ENCODE results near the gene PAQR5.

PAQR5 gene

GRCh38 chr15:69303337-69304181, 4.8 kb downstream of the PAQR5 start:
- peaks cover 70% of the 10 kb centered on the region for H3K27me3 Mint-ChIP-seq (ENCODE audit: low read depth)

GRCh38 chr15:69304182-69304545, 5.5 kb downstream of the PAQR5 start:
- H3K9me3 Mint-ChIP-seq, result peaks cover 3% of the 10 kb centered on the region

More at GRCh38 chr15:69303337-69304181, 4.8 kb downstream of the PAQR5 start:
- Mint-ChIP-seq H3K4me1 (peaks cover 11% of the 10 kb centered on the region), H3K36me3 (ENCODE audit: low read depth) (peaks cover 7% of the 10 kb centered on the region), H3K4me3 (no peak overlapping the region), H3K27ac (peak overlapping the region in 1 of 3 experiments; percentile 91), H3K9me3 (peaks cover 3% of the 10 kb centered on the region)
- TF ChIP-seq CTCF (IDR thresholded peaks at IDR 0.05; ENCODE audit: unreplicated experiment in 3 of 3), result peak in 1 of 3 experiments; percentile 15

GRCh38 chr15:69305204-69305931, 6.7 kb downstream of the PAQR5 start:
- H3K4me3 Mint-ChIP-seq, result no peak overlapping the region
- no peak for TF ChIP-seq CTCF (IDR thresholded peaks at IDR 0.05; ENCODE audit: unreplicated experiment in 3 of 3)
- peaks cover 7% of the 10 kb centered on the region for H3K36me3 Mint-ChIP-seq (ENCODE audit: low read depth)
- peaks cover 55% of the 10 kb centered on the region for H3K27me3 Mint-ChIP-seq (ENCODE audit: low read depth)
- H3K9me3 Mint-ChIP-seq, result peaks cover 3% of the 10 kb centered on the region
- peaks cover 11% of the 10 kb centered on the region for H3K4me1 Mint-ChIP-seq
- H3K27ac Mint-ChIP-seq, result peak overlapping the region; percentile 35 to 91 (median 46)

More at GRCh38 chr15:69304182-69304545, 5.5 kb downstream of the PAQR5 start:
- peaks cover 7% of the 10 kb centered on the region for H3K36me3 Mint-ChIP-seq (ENCODE audit: low read depth)
- H3K4me3 Mint-ChIP-seq, result no peak overlapping the region
- peaks cover 11% of the 10 kb centered on the region for H3K4me1 Mint-ChIP-seq
- peaks cover 67% of the 10 kb centered on the region for H3K27me3 Mint-ChIP-seq (ENCODE audit: low read depth)
- peak overlapping the region in 2 of 3 experiments; percentile 55 to 91 for H3K27ac Mint-ChIP-seq
- TF ChIP-seq CTCF (IDR thresholded peaks at IDR 0.05; ENCODE audit: unreplicated experiment in 3 of 3), result no peak

GRCh38 chr15:69305933-69306568, 7.3 kb downstream of the PAQR5 start:
- H3K4me1 Mint-ChIP-seq, result peaks cover 11% of the 10 kb centered on the region
- H3K9me3 Mint-ChIP-seq, result peaks cover 3% of the 10 kb centered on the region
- peak overlapping the region; percentile 35 to 91 (median 46) for H3K27ac Mint-ChIP-seq
- TF ChIP-seq CTCF (IDR thresholded peaks at IDR 0.05; ENCODE audit: unreplicated experiment in 3 of 3), result no peak
- no peak overlapping the region for H3K4me3 Mint-ChIP-seq
- peaks cover 7% of the 10 kb centered on the region for H3K36me3 Mint-ChIP-seq (ENCODE audit: low read depth)
- H3K27me3 Mint-ChIP-seq (ENCODE audit: low read depth), result peaks cover 50% of the 10 kb centered on the region

- peaks cover 11% of the 10 kb centered on the region for H3K4me1 Mint-ChIP-seq
- no peak overlapping the region for H3K27ac Mint-ChIP-seq
- no peak overlapping the region for H3K4me3 Mint-ChIP-seq
- peaks cover 36% of the 10 kb centered on the region for H3K27me3 Mint-ChIP-seq (ENCODE audit: low read depth)
- peaks cover 3% of the 10 kb centered on the region for H3K9me3 Mint-ChIP-seq
- no peak for TF ChIP-seq CTCF (IDR thresholded peaks at IDR 0.05; ENCODE audit: unreplicated experiment in 3 of 3)
- H3K36me3 Mint-ChIP-seq (ENCODE audit: low read depth), result peaks cover 7% of the 10 kb centered on the region
These were observed 9.2 kb downstream of the PAQR5 start for GRCh38 chr15:69307939-69308338.
